Measurements from ENCODE around the gene GCAT.
A peak's percentile ranks its signal among the peaks of the same experiment; 100 is the strongest.

Gene GCAT

DNA sequence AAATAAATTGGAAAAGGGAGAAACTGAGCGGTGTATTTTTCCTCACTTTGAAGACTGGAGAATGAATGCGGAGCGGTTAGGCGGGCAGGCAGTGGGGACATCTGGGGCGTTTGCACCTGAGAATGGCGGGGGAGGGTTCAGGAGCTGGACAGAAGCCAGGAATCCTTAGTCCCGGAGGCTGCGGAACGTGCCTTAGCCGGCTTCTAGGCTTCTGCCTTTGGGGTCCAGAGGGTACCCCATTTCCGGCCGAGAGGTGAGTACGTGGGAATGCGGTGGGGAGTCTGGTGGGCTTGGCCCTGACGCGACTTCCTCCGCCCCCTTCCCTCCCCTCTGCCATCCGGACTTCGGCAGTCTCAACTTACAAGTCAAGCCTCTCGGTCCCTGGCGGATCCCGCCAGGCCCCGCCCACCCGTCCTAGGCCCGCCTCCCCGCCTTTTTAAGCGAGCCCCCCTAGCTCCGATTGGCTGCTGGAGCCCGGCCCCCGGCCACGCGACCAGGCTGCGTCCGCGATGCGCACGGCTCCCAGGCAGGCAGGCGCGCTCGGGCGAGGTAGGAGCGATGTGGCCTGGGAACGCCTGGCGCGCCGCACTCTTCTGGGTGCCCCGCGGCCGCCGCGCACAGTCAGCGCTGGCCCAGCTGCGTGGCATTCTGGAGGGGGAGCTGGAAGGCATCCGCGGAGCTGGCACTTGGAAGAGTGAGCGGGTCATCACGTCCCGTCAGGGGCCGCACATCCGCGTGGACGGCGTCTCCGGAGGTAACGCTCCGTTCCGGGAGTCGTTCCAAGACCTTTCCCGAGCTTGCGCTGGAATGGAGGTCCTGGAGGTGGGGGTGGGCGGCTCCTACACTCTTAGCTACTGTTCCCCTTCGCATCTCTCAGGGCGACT is at the start of gene GCAT:
Gene GCAT (plus strand): TSS at position 525 of the 884 bp plus-strand sequence. CDS start 34 bp downstream, at position 559.
- peak; percentile 68 to 88 (median 84) for DNase-seq (ENCODE audit: low read depth in 2 of 3, low spot score in 2 of 3)

DNA sequence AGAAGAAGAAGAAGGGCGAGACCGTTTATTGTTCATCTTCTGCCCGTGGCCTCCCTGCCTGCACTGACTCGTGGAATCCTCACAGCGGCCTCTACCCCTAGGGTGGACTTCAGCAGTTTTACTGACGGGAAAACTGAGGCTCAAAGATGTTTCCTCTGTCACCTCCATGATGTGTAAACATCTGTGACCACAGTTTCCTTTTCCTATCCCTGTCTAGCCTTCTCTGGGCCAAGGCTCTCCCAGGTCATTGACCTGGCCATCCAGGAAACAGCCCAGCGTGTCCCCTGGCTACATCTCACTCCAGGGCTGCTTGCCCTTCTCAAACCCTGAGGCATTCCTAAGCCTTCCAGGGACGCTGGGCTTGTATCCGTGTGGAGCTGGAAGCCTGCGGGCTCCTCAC is 49.0 kb upstream of the GCAT start:
- DNase-seq (ENCODE audit: low read depth in 2 of 3, low spot score in 2 of 3) = no peak

DNA sequence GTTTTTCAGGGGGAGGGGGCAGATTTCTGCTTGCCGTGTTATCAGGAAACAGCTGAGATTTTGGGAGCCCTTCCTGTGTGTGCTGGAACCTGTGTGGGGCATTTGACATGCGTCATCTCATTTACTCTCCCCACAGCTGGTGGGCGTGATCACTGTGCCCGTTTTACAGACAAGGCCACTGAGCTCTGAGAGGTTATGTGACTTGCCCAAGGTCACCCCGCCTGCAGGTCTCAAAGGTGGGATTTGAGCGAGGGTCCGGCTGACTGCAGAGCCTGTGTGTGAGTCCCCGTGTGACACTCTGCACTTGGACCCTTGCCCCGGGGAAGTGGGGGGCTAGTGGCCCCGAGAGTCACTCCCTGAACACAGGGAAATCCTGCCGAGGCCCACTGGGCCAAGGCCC is 48.5 kb upstream of the GCAT start:
- DNase-seq (ENCODE audit: low read depth in 2 of 3, low spot score in 2 of 3) = no peak

DNA sequence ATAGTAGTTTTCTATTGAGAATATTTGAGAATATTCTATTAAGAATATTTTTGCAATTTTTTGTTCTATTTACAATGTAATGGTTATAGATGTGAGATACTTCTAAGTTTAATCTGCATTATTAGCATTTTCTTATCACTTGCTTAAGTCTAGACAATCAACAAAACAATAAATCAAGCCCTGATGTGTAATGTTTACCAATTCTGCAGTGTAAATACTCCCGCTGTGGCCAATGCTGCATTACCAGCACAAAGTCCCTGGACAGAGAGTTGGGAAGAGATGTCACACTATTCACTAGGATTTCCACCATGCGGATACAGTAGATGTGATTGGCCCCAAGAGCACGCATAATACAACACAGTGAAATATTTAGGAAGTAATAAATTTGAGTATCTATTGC is 47.6 kb upstream of the GCAT start:
- DNase-seq (ENCODE audit: low read depth in 2 of 3, low spot score in 2 of 3) = no peak

DNA sequence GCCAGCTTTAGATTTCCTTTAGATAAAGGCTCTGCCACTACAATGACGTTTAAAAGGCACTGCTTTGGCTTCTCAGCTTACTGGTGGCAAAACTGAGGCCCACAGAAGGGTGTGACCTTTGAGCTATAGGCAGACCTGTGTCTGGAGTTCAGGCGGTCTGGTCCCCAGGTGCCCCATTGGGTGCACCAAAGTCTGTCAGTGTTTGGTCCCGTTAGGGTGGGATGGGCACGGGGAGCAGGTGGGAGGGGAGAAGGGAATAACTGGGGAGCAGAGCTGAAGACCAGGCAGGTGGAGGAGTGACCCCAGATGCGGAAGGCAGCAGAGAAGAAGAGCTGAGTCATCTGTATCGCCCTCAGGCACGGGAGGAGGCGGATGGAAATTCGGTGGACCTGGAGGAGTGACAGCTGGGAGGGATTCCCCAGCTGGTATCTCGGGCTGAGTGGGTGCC is 45.3 kb upstream of the GCAT start:
- DNase-seq (ENCODE audit: low read depth in 2 of 3, low spot score in 2 of 3) = no peak

DNA sequence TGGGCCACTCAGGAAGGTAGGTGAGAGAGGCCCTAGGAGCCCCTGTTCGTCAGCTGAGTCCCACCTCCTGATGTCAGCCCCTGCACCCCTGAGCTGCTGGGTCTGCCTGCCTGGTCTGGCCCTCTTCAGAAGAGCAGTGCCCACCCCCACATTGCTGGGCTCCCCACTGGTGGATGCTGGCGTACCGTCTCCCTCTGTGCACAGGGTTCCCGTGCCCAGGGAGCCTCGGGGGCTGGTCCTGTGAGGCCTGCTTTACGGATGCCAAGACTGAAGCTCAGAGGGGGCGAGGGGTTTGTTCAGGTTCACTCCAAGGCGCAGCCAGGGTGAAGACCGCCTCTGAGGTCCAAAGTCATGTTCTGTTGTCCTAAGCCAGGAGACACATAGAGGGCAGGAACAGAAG is 44.7 kb upstream of the GCAT start:
- DNase-seq (ENCODE audit: low read depth in 2 of 3, low spot score in 2 of 3) = no peak

DNA sequence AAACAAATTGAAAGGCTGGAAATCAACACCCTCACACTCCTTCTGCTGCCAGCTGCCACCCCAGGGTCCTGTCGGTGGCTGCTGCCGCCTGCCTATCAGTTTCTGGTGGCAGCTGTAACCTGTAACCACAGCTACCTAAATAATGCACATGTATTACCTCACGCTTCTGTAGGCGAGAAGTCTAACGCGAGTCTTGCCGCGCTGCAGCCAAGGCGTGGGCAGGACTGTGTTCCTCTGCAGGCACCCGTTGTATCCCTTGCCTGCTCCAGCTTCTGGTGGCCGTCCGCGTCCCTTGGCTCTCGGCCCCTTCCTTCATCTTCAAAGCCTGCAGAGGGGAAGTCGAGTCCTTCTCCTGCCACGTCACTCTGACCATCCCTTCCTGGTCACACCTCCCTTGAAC is 44.1 kb upstream of the GCAT start:
- DNase-seq (ENCODE audit: low read depth in 2 of 3, low spot score in 2 of 3) = no peak

DNA sequence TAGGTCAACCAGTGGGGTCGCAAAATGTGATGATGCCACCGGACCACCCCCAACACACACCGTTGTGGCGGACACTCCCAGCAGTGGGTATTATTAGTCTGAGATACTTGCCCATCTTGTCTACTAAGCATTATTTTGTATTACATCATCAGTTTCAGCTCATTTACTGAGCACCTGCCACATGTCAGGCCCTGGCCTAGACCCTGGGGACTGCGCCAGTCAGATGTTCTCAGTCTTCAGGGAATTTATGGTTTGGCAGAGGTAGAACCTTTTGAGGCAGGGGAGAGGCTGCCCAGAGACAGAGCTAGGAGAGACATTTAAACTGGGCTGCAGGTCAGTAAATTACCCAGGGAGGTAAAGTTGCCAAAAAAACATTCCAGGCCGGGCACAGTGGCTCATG is 43.1 kb upstream of the GCAT start:
- DNase-seq (ENCODE audit: low read depth in 2 of 3, low spot score in 2 of 3) = no peak

DNA sequence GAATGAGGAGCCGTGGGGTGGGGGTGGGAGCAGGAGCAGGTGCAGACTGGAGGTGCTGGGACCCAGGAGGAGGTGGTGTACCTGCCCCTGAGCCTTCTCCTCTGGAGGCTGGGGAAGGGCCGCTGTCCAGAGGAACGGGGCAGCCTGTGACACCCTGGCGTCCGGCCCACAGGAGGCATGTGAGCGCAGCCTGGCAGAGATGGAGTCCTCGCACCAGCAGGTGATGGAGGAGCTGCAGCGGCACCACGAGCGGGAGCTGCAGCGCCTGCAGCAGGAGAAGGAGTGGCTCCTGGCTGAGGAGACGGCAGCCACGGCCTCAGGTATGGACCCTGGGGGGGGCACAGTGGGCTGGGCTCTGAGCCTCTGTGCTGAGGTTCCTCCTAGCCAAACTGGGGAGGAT is 42.2 kb upstream of the GCAT start:
- no peak for DNase-seq (ENCODE audit: low read depth in 2 of 3, low spot score in 2 of 3)

DNA sequence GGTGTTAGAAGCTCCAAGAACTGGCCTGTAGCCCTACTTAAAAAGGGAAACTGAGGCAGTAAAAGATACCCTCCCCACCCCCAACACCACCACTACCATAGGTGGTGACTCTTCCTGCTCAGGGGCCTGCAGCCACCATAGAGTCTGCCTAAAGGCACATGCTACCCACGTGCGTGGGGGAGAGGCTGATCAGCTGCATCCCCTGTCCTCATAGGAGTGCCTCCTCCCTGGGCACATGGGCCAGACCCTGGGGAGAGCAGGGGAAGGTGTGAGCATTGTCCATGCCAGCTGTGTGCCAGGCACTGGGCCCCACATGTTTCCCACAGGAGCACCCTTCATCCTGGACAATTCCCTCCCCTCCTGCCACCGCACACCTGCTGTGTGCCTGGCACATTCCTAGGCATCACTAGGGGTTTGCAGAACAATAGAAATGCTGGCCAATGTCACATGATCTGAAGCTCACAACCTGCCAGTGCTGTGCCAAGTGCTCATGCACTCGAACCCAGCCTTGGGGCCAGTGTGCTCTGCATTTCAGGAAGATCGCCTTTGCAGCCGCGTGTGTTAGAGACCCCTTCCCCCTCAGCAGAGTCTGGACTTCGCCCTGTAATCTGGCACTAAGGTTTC is 41.7 kb upstream of the GCAT start:
- DNase-seq (ENCODE audit: low read depth in 2 of 3, low spot score in 2 of 3) = no peak

DNA sequence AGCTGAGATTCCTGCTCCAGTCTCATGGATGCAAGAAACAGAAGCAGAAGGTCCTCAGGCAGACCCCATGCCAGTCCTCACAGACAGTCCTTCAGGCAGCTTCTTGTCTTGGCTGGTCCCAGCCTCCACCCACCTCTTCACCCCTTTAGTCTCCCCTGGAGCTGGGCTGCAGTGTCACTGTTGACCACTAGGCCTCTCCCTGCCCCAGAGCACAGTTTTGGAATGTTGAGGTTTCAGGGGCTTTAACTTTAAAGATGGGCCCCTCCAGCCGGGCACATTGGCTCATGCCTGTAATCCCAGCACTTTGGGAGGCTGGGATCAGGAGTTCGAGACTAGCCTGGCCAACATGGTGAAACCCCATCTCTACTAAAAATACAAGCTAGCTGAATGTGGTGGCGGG is 39.5 kb upstream of the GCAT start:
- no peak for DNase-seq (ENCODE audit: low read depth in 2 of 3, low spot score in 2 of 3)

DNA sequence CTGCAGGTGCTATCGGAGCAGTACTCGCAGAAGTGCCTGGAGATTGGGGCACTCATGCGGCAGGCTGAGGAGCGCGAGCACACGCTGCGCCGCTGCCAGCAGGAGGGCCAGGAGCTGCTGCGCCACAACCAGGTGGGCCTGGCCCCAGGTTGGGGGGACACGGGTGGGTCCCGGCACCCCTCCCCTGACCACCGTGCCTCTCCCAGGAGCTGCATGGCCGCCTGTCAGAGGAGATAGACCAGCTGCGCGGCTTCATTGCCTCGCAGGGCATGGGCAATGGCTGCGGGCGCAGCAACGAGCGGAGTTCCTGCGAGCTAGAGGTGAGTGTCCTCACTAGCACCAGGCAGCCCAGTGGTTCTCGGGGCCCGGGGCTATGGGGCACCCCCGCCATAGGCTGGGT is 38.7 kb upstream of the GCAT start:
- DNase-seq (ENCODE audit: low read depth in 2 of 3, low spot score in 2 of 3) = no peak

DNA sequence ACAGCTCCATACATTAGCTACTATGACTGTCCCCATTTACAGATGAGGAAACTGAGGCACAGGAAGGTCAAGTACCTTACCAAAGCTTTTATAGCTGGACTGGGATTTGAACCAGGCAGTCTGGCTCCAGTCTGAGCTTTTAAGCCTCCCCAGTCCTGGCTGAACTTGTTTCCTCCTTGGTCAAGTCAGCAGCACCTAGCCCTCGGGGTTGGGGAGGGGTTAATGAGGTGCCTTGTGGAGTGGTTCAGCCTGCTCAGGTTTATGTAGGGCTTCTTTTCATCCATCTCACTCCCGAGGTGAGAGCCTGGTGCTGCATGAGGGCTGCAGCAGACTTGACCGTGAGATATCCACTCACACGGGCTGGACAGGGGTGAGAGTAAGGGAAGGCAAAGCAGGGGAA is 36.7 kb upstream of the GCAT start:
- no peak for DNase-seq (ENCODE audit: low read depth in 2 of 3, low spot score in 2 of 3)

DNA sequence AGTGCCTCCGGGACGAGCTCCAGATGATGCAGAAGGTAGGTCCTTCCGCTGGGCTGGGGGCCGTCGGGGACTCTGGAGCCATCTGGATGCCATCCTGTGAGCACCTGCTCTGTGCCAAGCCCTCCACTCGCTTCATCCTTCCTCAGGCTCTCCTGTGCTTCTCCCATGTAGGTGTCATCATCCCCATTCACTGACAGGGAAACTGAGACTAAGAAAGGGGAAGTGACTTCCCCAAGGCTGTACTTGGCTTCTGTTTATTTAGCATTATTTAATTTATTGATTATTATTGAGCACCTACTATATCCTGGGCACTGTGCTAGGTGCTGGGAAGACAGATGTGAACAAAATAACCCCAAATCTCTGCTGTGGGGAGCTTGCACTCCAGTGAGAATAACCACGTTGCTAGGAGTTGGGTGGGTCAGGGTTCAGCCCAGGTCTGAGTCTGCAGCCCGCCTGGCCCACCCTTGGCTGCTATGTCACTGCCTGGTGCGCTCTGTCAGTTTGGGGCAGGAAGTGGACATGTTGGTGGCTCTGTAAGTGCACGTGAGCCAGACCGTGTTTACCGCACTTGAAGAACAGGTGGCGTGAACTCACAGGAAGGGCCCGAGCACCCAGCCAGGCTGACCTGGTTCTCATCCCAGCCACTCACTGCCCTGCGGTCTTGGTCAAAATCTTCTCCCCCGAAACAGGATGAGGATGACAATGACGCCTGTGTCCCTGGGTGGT is 35.9 kb upstream of the GCAT start:
- no peak for DNase-seq (ENCODE audit: low read depth in 2 of 3, low spot score in 2 of 3)

DNA sequence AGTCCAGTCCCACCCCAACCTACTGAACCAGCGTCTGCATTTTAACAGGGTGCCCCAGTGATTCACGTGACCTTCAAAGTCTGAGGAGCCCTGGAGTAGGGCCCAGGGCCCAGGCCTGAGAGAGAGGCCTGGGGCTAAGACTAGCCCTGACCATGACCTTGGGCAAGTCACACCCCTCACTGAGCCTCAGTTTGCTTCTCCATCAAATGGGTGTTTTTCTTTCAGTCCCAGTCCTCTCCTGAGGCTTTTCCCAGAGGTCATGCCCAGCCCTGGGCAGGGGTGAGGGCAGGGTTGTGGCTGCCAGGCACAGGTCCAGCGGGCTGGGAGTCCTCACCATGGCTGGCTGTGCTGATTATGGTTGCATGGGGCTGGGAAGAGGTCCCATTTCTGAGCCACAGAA is 33.0 kb upstream of the GCAT start:
- DNase-seq (ENCODE audit: low read depth in 2 of 3, low spot score in 2 of 3) = no peak

DNA sequence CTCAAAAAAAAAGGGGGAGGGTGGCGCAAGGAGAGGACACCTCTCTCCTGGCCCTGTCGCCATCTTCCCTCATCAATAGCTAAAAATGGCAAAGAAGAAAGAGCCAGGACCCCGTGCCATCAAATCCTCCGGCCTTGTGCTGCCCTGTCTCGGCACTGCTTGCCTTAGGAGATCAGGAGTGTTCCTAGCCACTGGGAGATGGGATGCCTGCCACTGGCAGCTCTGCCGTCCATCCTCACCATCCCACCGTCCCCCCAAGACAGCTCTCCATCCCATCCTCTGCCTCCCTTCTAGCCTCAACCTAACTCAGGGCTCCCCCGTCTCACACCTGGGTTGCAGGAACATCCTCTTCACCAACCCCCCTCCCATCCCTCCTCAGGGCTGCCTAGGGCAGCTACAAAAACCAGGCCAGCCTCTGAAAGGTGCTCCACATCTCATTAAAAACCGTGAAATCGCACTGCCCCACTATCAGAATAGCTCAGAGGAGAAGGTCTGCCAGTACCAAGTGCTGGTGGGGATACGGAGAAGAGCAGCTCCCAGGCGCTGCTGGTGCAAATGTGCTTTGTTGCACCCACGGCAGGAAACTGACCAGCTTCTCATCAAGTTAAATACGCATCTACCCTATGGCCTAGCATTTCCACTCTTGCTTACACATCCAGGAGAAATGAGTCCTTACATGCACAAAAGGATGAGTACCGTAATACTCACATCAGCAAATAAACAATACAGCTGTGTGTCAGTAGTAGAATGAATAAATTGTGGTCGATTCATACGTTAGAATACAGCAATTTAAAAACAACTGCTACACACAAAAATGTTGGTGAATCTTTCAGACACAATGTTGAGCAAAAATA is 31.7 kb upstream of the GCAT start:
- DNase-seq (ENCODE audit: low read depth in 2 of 3, low spot score in 2 of 3) = no peak

DNA sequence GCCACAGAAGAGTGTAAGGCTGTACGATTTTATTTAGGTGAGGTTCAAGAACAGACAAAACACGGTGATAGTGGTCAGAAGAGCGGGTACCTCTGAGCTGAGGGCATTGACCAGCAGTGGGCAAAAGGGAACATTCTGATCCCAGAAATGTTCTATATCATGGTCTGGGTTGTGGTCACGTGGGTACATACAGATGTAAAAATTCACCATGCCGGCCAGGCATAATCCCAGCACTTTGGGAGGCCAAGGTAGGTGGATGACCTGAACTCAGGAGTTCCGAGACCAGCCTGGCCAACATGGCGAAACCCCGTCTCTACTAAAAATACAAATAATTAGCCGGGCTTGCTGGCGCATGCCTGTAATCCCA is 31.1 kb upstream of the GCAT start:
- DNase-seq (ENCODE audit: low read depth in 2 of 3, low spot score in 2 of 3) = no peak

DNA sequence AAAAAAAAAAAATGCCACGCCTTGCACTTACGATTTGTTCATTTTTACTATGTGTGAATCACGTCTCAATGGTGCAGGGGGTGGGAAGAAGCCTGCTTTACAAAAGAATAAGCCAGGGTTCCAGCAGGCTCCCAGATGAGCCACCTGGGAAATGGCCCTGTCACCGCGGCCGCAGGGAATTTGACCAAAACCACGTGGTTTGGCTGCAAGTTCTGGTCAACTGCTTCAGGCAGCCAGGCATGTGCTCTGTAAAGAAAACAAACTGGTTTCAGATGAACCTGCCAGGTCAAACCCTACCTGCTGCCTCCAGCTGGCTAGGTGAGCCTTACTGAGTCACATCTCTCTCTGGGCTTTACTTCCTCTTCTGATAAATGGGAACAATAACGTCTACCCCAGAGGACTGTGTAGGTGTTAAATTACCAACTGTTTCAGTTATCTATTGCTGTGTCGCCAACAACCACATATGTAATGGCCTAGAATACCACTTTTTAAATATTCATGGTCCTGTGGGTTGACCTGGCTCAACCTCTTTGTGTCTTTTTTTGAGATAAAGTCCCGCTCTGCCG is 30.5 kb upstream of the GCAT start:
- no peak for DNase-seq (ENCODE audit: low read depth in 2 of 3, low spot score in 2 of 3)

DNA sequence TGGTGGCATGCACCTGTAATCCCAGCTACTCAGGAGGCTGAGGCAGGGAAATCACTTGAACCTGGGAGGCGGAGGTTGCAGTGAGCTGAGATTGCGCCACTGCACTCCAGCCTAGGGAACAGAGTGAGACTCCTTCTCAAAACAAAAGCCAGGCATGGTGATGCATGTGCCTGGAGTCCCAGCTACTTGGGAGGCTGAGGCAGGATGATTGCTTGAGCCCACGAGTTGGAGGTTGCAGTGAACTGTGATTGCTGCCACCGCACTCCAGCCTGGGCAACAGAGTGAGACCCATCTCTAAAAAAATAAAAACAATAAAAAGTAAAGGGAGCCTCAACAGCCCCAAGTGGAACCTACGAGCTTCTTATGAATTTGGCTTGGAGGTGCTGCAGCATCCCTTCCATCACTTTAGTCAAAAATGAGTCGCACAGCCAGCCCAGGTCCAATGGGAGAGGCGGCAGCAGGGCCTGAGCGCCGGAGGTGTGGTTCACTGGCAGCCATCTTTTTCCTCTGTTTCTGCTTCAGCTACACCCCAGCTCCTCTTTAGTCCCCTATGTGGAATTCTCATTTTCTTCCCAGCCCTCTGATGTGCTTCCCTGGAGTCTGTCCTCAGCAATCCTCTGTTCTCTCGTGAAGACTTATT is 29.2 kb upstream of the GCAT start:
- DNase-seq (ENCODE audit: low read depth in 2 of 3, low spot score in 2 of 3) = no peak

DNA sequence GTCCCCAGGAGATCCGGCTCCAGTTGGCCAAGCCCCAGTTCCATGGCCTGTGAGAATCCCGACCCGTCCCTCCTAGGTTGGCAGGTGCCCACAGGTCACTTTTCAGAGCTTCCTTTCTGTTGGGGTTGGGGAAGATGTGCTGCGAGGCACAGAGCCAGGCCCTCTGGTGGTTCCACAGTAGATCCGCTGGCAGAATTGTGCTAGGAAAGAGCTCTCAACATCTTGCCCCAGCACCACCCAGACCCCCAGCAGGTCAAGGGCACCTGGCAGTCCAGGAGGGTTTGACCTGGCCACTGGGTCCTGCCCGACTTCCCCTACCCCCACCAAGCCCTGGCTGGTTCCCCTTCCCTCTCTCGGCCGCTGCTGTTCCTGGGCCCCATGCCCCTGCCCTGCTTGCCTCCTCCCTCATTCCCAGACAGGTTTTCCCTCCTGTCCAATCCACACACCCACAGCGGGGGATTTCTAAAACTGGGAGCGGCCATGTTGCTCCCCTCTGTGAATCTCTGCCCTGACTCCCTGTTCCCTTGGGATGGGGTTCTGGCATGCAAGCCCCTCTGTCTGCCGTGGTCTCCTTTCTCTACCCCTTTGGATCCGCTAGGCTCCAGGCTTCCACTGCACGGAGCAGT is 26.2 kb upstream of the GCAT start:
- no peak for DNase-seq (ENCODE audit: low read depth in 2 of 3, low spot score in 2 of 3)

Measured in activated CD8-positive, alpha-beta memory T cell treated with anti-CD3 and anti-CD28 coated beads for 48 hours (primary cell).